ENCODE data around the gene PLCB1.

Gene PLCB1

DNA sequence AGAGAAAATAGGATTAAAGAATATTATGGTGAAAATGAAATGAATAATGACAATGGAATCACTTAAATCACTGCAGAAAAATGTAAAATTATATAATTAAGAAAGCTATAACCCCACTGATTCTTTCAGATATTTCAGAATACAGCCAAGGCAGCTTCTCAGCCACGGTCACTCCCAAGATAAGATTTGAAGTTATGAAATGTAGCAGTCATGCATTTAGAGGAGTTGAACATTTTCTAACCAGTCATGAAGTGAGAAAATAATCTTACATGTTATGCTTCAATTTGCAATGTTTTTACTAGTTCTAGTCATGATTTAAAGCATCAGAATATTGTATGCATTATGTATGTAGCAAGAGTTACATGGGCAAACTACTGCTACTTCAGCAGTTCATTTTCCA is 13.3 kb upstream of the PLCB1 start:
- no peak for TF ChIP-seq POLR2AphosphoS5 (IDR thresholded peaks at IDR 0.05; ENCODE audit: low read depth, low read length)

DNA sequence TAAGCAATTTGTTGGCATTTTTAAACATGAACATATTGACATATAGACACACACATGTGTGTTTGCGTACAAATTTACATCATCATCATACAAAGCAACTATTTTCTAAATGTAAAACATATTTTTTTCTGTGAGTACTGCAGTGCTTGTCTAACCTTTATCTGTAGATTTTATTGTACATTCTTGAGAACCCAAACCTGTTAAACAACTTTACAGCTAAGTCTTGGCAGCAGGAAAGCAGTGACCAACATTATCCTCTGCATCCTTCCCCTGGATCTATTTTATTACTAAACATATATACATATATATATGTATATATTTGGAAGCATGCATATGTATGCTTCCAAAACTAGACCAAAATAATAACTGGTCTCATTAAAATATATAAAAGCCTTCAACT is 10.4 kb upstream of the PLCB1 start:
- TF ChIP-seq REST (IDR thresholded peaks at IDR 0.05; ENCODE audit: insufficient read depth in 1 of 2, low read depth in 2 of 2, low read length in 2 of 2), result no peak
- no peak for TF ChIP-seq POLR2AphosphoS5 (IDR thresholded peaks at IDR 0.05; ENCODE audit: low read depth, low read length)
- TF ChIP-seq TAF1 (IDR thresholded peaks at IDR 0.05; ENCODE audit: borderline replicate concordance, insufficient read depth, low read length), result no peak
- TF ChIP-seq SIN3A (IDR thresholded peaks at IDR 0.05; ENCODE audit: borderline replicate concordance, insufficient read depth, low read length), result no peak
- TF ChIP-seq FOXP2 (optimal IDR thresholded peaks at IDR 0.05; ENCODE audit: borderline replicate concordance, extremely low read depth, extremely low read length, insufficient read depth), result no peak

- TF ChIP-seq SIN3A (IDR thresholded peaks at IDR 0.05; ENCODE audit: borderline replicate concordance, insufficient read depth, low read length) (no peak), POLR2AphosphoS5 (IDR thresholded peaks at IDR 0.05; ENCODE audit: low read depth, low read length) (no peak), TAF1 (IDR thresholded peaks at IDR 0.05; ENCODE audit: borderline replicate concordance, insufficient read depth, low read length) (no peak), REST (IDR thresholded peaks at IDR 0.05; ENCODE audit: insufficient read depth in 1 of 2, low read depth in 2 of 2, low read length in 2 of 2) (no peak)
Observed at GRCh38 chr20:8124639-8125038, 7.4 kb upstream of the PLCB1 start.

DNA sequence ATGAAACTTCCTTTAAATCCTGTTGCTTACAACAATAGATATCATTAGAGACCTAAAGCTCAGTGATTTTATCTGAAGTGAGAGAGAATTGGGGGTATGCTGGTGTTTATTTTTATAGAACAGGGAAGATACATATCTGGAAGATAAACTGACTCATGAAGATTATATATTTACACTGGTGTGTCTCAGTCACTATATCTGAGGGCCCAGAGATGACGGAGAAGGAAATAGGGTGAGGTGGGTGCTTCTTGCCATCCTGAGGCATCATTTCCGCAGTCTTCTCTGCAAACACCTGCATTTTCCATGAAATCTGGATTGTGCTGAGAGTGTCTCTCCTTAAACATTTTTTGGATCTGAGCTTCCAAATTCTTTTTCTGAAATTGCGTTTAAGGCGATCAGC is 5.9 kb upstream of the PLCB1 start:
- TF ChIP-seq REST (IDR thresholded peaks at IDR 0.05; ENCODE audit: insufficient read depth in 1 of 2, low read depth in 2 of 2, low read length in 2 of 2) (no peak), FOXP2 (optimal IDR thresholded peaks at IDR 0.05; ENCODE audit: borderline replicate concordance, extremely low read depth, extremely low read length, insufficient read depth) (no peak), POLR2AphosphoS5 (IDR thresholded peaks at IDR 0.05; ENCODE audit: low read depth, low read length) (no peak), SIN3A (IDR thresholded peaks at IDR 0.05; ENCODE audit: borderline replicate concordance, insufficient read depth, low read length) (no peak), TAF1 (IDR thresholded peaks at IDR 0.05; ENCODE audit: borderline replicate concordance, insufficient read depth, low read length) (no peak)

DNA sequence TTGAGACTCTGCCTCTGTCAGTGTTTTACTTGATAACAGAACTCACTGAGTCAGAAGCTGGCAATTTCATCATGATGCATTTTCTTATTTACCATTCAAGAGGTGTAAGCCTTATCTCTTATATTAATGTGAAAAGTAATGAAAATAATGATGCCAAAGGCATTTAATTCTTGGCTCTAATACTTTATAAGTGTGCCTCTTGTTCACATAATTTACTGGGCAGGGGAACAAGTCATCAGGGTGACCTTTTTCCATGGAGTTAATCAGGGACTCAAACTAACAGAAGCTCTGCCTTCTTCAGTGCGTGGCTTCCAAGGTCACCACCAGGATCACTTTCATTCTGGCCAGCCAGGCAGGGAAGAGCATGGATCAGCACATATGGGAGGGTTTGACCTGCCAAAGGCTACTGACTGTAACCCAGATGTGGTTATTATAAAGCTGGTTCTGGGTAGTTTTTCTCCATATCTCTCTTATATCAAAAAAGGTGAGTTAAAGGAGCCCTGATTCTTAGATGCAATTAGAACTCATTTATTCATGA is 5.2 kb upstream of the PLCB1 start:
- TF ChIP-seq POLR2AphosphoS5 (IDR thresholded peaks at IDR 0.05; ENCODE audit: low read depth, low read length) (no peak), REST (IDR thresholded peaks at IDR 0.05; ENCODE audit: insufficient read depth in 1 of 2, low read depth in 2 of 2, low read length in 2 of 2) (no peak), TAF1 (IDR thresholded peaks at IDR 0.05; ENCODE audit: borderline replicate concordance, insufficient read depth, low read length) (no peak), SIN3A (IDR thresholded peaks at IDR 0.05; ENCODE audit: borderline replicate concordance, insufficient read depth, low read length) (no peak), FOXP2 (optimal IDR thresholded peaks at IDR 0.05; ENCODE audit: borderline replicate concordance, extremely low read depth, extremely low read length, insufficient read depth) (no peak)
